Femur (tissue), 1 donor: ENCODE data around the gene DDRGK1.
"Not testable (repeated sequence)": the region's sequence is repeated elsewhere in the genome, so short reads cannot be mapped to it uniquely, and the experiment has no call there.

Source experiments
- DNase-seq: peaks from one replicate; pipeline ENCODE4 v3.0.0-alpha.2; 2017

Gene DDRGK1

DNA sequence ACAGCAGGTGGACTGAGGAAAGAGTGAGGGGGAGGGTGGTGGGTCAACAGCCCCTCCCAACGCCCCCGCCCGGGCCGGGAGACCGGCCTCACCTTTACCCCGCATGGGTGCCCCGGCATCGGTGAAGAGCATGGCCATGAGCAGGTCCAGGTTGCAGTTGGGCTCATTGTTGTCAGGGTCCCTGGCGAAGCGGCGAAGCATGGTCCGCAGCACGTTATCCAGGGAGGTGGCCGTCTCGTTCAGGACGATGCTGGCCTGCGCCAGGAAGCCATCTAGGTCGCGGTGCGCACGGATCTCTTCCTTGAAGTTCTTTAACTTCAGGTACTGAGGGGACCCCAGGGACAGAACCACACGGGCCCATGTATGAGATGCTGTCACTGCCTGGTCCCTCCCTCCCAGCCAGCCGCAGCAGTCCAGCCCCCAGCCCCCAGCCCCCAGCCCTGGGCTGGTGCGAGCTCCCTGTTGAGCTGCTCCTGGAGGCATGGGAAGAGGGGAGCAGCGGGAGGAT is 29.6 kb upstream of the DDRGK1 start:
- DNase-seq, result no peak

- DNase-seq, result peak; percentile 21
Observed at GRCh38 chr20:3233131-3233990, 28.9 kb upstream of the DDRGK1 start.

GRCh38 chr20:3231889-3232588 is 27.6 kb upstream of the DDRGK1 start:
- DNase-seq, result no peak

GRCh38 chr20:3231116-3231515 is 26.6 kb upstream of the DDRGK1 start:
- no peak for DNase-seq

DNA sequence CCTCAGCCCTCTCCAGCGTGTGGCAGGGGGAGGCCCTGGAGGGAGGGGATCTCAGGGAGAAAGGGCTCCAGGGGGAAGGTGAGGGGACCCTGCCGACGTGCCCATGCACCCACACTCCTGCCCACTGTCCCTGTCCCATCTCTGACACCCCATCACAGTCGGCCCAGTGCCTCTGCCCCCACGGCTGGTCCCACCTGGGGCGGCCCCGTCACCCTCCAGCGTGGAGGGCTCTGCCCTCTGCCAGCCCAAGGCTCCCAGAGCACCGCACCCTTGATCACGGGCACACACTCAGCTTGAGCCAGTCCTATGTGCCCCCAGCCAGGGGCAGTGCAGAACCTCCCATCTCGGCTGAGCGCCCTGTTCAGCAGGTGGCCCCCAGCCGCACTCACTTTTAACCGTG is 25.3 kb upstream of the DDRGK1 start:
- peak; percentile 14 for DNase-seq

- DNase-seq, result peak; percentile 19
Observed at GRCh38 chr20:3229158-3229557, 24.7 kb upstream of the DDRGK1 start.

DNA sequence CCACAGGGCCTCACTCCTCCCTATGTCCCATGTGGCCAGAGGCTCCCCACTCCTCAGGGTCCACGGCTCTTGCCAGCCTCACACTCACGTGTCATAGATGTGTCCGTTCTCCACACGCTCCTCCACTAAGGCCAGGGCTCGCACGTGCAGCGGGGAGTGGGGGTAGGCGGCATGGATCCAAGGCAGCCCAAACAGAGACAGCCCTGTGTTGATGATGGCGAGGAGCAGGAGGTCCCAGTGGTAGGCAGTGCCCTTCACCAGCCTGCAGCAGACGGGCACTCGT is 24.2 kb upstream of the DDRGK1 start:
- peak; percentile 12 for DNase-seq

- DNase-seq, result peak; percentile 13
Observed at GRCh38 chr20:3227936-3228749, 23.7 kb upstream of the DDRGK1 start.

DNA sequence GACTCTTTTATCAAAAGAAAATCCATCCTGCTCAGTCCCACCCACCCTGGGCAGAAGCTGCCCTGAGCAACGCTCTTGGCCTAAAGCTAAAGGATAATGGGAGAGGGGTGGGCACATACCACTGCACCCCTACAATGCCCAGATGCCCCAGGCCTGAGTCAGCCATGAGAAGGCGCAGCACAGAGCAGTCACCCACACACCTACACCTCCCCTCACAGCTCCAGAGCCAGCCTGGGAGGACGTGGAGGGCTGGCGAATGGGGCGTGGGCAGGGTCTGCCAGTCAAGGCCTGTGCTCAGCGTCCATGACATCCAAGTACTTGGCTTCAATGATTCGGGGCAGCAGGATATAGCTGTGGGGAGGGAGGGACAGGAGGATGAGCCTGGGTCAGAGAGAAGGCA is 23.0 kb upstream of the DDRGK1 start:
- DNase-seq, result peak; percentile 16

DNA sequence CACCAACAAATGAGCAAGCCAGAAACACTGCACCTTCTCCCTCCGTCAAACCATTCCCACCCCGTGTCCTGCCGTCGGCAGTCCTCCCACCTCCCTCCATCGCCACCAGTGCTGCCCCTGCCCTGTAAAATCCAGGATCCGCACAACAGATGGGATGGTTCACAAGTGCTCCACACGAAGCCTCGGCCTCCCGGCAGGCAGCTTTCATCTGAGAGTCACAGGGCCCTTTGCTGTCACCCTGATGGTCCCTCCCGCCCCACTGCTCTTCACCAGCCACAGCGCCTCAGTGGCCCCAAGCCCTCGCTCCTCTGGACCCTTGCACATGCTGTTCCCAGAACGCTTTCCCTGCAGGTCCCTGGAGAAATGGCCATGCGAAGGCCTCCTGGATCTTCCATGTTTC is 22.4 kb upstream of the DDRGK1 start:
- no peak for DNase-seq

DNA sequence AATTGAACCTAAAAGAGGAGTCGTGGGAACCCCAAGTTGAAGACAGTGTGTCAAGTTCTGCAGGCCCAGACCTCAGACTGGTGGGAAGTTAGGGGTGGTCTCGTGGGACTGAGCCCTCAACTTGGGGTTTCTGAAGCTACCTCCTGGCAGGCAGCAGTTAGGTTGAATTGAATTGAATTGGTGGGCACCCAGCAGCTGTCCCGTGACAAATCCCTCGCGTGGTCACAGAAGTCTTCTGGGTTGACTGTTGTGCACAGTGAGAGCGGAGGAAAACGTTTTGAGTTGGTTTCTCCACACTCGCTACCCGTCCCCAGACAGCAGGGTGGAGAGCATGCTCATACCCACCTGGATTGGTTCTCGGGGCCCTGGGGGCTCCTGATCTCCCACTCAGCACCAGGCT is 21.6 kb upstream of the DDRGK1 start:
- peak; percentile 11 for DNase-seq

- DNase-seq, result no peak
Observed at GRCh38 chr20:3224681-3225421, 20.4 kb upstream of the DDRGK1 start.

DNA sequence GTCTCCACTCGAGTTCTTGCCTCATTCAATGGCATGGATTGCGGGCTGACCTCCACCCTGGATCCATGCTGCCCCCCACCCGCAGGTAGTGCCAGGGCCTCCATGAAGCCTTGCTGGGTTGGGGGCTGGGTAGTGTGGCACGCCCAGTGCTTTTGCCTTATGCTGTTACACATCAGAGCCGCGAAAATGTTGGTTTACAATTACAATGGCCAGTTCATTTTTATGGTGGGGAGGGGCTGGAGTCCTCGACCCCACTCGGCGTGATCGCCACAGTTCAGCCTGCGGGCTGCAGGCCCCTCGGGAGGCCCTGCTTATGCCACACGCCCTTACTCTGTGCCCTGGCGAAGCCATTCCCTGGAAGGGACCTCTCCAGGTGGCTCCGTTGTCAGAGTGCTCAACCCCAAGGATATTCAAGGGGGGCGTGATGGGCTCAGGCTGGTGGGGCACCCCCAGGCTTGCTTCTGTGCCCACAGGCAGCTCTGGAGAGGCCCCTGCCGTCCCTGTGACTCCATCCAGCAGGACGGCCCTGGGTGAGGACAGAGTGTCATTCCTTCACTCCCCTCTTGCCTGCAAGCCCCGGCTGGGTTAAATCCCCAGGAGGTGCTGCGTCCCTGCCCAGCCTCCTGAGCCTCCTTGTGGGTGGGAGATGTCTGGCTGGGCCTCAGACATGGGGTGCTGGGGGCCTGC is 19.7 kb upstream of the DDRGK1 start:
- DNase-seq, result peak; percentile 12

DNA sequence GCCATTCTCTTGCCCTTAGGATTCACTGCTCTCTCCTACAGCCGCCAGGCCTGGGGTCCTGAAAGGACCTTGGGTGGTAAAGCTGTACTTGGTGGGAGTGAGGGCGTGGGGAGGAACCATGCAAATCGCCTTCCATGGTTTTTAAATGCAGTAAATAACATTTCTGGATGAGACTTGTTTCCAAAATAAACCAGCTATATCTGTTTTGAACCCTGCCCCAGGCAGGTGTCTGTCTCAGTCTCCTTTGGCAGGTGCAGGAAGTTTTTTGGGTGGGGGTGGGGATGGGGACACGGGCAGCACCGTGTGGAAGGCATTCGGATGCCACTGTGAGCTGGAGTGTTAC is 19.1 kb upstream of the DDRGK1 start:
- no peak for DNase-seq

- DNase-seq, result peak; percentile 54
Observed at GRCh38 chr20:3222635-3223600, 18.4 kb upstream of the DDRGK1 start.

GRCh38 chr20:3221398-3222226 is 17.1 kb upstream of the DDRGK1 start:
- DNase-seq, result peak; percentile 14

GRCh38 chr20:3218307-3218988 is 14.0 kb upstream of the DDRGK1 start:
- peak; percentile 56 for DNase-seq

DNA sequence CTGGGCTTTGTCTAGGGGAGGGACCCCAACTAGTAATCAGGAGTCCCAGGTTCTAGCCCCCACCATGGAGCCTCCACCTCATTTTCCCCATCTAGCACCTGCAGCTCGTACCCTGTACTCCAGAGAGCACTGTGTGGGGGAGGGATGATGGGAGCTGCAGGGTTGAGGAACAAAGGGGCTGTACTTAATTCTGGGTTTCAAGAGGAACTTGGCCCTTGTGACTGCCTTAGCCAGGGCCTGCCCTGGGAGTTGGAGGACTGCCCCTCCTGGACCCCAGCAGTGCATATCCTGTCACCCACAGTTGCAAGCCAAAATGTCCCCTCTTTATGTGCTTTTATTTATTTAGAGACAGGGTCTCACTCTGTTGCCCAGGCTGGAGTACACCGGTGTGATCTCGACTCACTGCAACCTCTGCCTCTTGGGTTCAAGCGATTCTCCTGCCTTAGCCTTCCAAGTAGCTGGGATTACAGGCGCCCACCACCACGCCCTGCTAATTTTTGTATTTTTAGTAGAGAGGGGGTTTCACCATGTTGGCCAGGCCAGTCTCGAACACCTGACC is 11.0 kb upstream of the DDRGK1 start:
- not testable (repeated sequence) for DNase-seq

DNA sequence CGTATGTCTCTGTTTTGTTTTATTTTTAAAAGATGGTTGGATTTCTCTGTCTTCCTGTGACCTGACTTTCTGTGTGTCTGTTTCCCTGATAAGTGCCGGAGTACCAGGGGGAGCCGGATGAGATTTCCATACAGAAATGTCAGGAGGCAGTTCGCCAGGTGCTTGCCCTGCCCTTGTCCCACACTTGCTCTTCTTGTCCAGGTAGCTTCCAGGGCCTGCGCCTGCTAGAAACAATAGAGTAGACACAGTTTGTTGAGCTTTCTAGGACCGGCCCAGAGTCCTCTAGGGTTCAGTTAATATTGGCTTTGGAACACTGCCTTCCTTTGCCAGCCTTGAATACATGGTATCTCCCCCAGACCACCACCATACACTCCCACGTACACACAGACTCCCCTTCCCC is 8.7 kb upstream of the DDRGK1 start:
- DNase-seq, result no peak
